GM19324 (cell line): Measurements from ENCODE around the gene DYSF.

Experiments used
- ATAC-seq: cut with Tn5 transposase; IDR thresholded peaks from one replicate; pipeline ENCODE4 v1.9.1; 2021; ENCODE audit warnings: mild to moderate bottlenecking, moderate library complexity; ENCODE audit not compliant: unreplicated experiment, low FRiP score

DYSF gene

GRCh38 chr2:71683070-71683469 is 229.7 kb downstream of the DYSF start:
- no peak for ATAC-seq

- ATAC-seq = no peak
These were observed 230.3 kb downstream of the DYSF start for GRCh38 chr2:71683666-71684065.

GRCh38 chr2:71684226-71685072 is 231.1 kb downstream of the DYSF start:
- no peak for ATAC-seq

- no peak for ATAC-seq
These were observed 231.9 kb downstream of the DYSF start for GRCh38 chr2:71685073-71685848.

DNA sequence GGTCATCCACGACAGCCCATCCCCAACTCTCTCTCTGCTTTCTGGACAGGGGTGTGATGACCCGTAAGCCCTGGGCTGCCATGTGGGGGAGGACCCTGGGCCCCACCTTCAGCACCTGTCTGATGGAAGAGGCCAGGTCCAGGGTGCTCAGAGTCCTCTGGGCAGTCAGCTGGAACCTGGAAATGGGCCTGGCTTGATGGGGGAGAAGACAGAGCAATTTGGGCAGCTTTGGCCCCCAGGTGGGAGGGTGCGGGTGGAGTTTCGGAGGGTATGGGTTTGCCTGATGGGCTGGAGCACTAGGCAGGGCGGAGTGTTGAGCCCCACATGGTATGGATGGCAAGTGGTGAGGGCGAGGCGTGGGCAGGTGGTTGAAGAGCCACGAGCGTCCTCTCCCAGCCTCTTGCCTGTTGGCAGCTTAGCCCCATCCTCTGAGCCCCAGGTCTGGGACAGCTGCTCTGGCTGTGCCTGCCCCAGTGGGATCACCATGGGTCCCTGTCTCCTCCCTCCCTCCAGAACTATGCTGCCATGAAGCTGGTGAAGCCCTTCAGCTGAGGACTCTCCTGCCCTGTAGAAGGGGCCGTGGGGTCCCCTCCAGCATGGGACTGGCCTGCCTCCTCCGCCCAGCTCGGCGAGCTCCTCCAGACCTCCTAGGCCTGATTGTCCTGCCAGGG is 232.7 kb downstream of the DYSF start:
- ATAC-seq = no peak

- no peak for ATAC-seq
These were observed 233.4 kb downstream of the DYSF start for GRCh38 chr2:71686781-71687180.

DNA sequence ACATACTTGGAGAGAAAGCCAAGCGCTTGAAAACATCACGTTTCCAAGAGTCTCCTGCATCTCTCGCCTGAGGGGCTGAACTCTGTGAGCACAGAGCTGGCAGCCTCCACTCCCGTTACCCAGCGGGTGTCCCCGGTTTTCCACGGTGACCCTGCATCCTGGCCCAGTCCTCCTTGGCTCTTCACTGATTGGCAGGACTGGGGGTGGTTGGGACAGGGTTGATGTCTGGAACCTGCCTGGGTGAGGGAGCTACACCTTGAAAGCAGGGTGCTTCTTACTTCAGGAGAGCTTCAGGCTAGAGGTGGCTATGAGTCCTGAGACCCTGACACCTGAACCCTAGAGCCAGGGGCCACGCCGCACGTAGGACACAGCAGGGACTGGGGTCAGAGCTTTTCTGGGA is 234.1 kb downstream of the DYSF start:
- ATAC-seq = no peak

- no peak for ATAC-seq
These were observed 235.2 kb downstream of the DYSF start for GRCh38 chr2:71688530-71688929.

DNA sequence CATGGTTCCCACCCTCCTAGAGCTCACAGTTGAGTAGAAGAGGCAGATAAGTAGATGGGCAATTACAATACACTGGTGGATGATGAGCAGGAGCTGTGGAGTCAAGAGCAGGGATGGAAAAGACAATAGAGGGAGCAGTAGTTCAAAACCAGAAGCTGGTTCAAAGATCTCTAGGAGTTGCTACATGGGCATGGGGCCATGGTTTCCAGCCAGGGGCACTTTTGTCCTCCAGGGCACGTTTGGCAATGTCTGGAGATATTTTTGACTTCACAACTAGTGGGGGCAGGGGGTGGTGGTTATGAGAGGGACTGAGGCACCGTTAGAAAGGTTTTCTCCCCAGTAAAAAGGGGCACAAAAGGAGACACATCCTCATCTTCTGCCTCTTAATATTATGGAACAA is 236.0 kb downstream of the DYSF start:
- ATAC-seq = no peak

- no peak for ATAC-seq
These were observed 236.8 kb downstream of the DYSF start for GRCh38 chr2:71689968-71690834.

DNA sequence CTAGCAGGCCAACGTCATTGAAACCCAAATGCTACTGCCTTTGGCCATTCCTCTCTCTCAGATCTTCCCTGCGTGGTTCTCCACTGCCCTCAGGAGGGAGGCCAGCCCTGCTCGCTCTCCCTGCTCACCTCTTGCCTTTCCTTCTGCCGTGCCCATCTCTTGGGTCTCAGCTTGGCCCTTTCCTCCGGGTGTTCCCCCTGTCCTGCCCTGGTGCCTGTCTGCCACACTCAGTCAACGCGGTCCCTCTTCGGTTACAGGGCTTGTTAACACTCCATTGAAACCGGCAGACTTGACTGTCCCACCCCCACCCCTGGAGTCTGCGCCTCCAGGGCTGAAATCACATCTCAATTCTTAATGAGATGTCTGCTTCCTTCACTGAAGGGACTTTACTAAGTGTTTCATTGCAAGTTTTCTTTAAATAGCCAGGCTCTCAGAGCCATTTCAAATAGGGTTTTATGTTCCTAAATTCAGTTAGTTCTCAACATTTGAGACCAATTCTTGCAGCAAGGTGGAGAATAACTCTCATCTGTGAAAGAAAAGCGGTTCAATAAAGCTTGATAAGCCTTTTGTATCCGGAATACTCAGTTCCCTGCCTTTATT is 237.6 kb downstream of the DYSF start:
- ATAC-seq = no peak

DNA sequence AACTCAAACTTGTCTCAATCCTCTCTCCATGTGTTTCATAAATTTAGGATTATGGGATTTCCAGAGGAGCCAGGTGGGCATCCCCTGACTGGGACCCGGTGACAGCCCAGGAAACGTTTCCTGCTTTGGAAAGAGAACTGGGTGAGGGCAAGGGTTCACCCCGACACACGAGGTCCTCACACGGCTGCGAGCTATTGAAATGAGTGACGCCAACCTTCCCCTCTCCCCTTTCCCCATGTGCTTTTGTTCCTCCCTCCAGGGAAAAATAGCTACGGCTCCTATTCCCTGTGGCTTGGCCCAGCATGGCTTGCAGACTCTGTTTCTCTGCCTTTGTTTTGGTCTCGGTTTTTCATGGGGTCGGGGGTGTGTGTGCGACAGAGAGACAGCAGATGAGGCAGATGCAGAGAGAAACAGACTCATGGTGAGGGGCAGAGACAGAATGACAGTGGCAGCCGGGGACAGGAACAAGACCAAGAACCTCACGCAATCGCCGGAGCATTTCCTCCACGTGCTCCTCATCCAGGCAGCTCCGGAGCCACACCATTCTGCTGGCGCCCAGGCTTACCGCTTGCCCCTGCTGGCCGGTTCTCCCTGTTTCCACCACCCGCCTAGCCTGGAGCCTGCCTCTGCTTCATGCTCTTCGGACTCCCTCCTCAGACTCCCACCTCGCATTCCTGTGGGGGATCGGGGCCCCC is 238.5 kb downstream of the DYSF start:
- no peak for ATAC-seq

DNA sequence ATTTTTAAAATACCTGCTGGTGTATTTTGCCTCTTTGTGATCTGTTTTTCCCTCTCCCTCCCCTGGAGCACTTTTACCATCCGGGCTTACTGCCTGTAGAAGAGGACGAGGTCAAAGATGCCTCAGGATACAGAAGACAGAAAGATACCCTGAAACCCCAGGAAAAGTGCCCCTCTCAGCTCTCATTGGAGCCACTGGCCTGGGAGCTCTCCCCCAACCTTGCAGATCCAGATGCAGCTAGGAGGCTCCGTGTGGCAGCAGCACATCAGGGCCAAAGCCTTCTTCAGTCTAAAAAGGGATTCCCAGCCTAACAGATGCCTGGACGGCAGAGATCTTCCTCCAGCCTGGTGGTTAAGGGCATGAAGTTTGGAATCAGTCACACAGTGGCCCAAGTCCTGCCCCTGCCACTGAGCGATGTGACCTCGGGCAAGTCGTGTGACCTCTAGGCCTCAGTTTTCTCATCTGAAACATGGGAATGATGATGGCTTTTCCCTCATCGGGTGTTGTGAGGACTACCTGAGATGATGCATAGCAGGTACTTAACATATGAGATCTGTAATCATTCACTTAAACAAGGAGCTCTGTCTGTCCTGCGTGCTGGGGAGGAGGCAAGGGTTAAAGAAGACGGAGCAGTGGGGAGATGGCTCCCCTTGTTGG is 239.4 kb downstream of the DYSF start:
- no peak for ATAC-seq

DNA sequence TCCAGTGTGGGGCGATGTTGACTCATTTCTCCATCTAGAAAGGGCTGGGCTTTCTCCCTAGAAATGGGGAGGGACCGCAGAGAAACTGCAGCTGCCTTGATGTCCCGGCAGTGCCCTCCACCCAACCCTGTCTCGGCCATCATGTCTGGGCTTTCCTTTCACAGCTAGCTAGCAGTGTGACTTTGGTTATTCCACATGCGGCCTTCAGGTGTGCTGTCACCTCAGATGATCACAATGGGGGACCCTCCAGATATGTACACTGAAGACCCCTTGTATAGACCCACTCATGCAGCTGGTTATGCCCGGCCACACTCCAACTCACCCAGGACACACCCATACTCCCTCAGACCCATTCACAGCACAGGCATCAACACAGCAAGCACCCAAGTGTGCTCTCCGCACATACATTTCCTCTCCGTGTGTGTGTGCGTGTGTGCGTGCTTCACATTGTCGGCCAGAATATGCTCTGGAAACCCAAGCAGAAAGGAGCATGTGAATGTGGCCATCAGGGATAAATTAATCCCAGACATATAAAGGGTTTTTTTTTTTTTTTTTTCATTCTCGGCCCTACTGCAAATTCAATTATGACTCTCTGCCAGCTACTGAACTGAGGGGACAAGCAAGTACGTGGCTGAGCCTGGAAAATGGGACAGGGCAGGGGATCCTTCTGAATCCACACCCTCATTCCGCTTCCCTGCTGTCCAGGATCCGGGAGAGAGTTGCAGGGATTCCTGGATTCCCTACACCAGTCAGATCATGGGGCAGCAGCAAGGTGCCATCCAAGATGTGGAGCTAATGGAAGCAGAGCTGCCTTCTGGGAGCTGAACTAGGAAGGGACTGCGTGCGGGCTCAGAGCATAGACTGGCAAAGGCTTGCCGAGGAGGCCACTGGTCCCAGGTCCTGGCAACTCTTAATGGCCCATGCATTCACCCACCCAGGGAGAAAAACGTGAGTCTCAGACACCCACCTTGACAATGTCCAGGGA is 240.2 kb downstream of the DYSF start:
- no peak for ATAC-seq

GRCh38 chr2:71694501-71695234 is 241.3 kb downstream of the DYSF start:
- no peak for ATAC-seq

GRCh38 chr2:71695235-71696120 is 242.1 kb downstream of the DYSF start:
- ATAC-seq = no peak
